H1 (cell line): ENCODE measurements around the gene TSPAN32. TPM values are rescaled to one million over a fixed set of nuclear protein-coding genes. Genes with fewer than 3 reads are reported as not detected.

Experiments
- BRCA1 ChIP-seq: IDR thresholded peaks from 2 replicates; pipeline ENCODE4 v1.6.1; 2012; ENCODE audit warnings: low read depth, low read length, improper control_type of control experiment
- EGR1 ChIP-seq: IDR thresholded peaks from 2 replicates; pipeline ENCODE4 v1.6.1; 2011; ENCODE audit warnings: low read depth, low read length, borderline replicate concordance
- MAX ChIP-seq: IDR thresholded peaks from 2 replicates; pipeline ENCODE4 v1.6.1; 2012; ENCODE audit warnings: inconsistent platforms
- polyA plus RNA-seq, 7 experiments: library from polyadenylated mRNA; depleted of rRNA in 3 of 7; stranded (reverse) in 5 of 7; unstranded in 2 of 7; fragments of >200 nt in 5 of 7; fragments of 200-250 nt in 2 of 7; gene quantifications; 1 replicate in 5 of 7; 2 replicates in 1 of 7; 4 replicates in 1 of 7; pipeline versions ENCODE4 v1.2.1 to v1.2.3, GENCODE V29; 2011 to 2013; ENCODE audit warnings: missing spikeins in 2 of 7, mixed read lengths in 2 of 7
- total RNA-seq: library from RNA; stranded (reverse); fragmentation: NEBNext Ultra II Directional; extraction: Animal tissue kit (Norgen Biotek cat#: 25700); gene quantifications from 2 replicates; pipeline ENCODE4 v1.2.1, GENCODE V29; 2021

Gene TSPAN32
- total and polyA plus RNA-seq, 2 of the 8 experiments (the other 6 are each of a cell fraction or from before 2014, with no cell fraction given): not detected

GRCh38 chr11:2267851-2268728 is 33.7 kb upstream of the TSPAN32 start (continued):
- no peak for TF ChIP-seq BRCA1
- no peak for TF ChIP-seq MAX
- no peak for TF ChIP-seq EGR1
